GM15510 (cell line): ENCODE measurements around the gene INPP4A.

ENCODE experiments used
- POLR2A ChIP-seq: IDR thresholded peaks from 3 replicates; pipeline ENCODE4 v1.6.1; 2011; ENCODE audit warnings: borderline replicate concordance; ENCODE audit not compliant: insufficient read length; ENCODE audit errors: extremely low read depth

INPP4A gene

DNA sequence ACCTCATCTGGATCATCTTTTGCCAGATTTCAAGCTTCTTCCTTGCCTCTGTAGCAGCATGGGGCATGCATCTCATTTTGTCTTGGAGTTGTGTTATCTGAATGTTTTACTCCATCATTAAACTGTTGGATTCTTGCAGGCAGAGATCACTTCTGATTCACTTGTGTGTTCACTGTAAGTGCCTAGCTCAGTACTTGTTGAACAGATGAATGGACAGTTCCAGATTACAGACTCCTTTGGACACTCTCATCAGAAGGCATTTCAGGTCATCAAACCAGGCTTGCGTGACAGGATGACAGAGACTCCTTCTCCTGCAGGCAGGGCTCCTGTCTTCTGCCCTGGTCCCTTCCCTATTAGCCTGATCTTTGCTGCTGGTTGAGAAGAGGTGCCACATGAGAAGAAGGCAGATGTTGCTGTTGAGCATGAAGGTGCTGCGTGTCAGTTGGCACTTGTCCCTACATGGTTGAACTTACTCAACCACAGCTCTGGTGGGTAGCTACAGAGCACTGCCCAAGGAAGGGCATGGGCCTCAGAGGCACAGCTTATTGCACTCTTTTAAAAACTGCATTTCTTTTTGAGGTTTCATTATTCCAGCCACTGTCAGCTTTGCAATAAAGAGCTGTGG, 58.9 kb downstream of the INPP4A start:
- TF ChIP-seq POLR2A, result no peak

DNA sequence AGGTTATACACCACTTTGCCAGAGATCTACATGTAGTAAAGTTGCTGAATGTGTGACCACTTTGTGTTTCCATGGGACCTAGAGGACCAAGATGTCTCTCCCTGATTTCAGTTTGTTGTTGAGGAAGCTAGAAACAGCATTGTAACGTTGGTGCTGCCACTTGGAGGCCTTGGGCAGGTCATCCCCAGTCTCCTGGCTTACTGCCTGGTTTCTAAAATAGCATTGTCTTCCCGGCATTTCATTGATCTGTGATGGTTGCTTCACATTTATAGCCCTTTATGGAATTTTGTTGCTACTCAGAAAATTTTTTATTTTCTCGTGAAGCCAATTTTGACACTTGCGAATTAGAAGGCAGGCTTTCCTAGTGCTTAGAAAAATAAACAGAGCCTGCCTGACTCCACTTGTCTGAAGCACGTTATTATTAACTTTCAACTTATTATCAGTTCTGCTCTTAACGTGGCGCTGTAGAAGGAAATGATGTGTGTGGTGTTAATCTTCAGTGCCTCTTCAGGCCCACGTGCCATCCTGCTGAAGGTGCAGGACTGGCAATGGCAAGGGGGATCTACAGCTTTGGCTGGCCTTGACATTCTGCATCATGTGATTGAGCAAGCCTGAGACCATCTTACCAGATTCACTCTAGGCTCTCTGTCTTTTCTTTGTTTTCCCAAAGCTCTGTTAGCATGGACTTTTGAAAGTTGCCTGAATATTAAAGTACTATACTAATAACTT, 59.9 kb downstream of the INPP4A start:
- TF ChIP-seq POLR2A, result no peak

- no peak for TF ChIP-seq POLR2A
Observed at GRCh38 chr2:98505311-98505808, 60.7 kb downstream of the INPP4A start.

DNA sequence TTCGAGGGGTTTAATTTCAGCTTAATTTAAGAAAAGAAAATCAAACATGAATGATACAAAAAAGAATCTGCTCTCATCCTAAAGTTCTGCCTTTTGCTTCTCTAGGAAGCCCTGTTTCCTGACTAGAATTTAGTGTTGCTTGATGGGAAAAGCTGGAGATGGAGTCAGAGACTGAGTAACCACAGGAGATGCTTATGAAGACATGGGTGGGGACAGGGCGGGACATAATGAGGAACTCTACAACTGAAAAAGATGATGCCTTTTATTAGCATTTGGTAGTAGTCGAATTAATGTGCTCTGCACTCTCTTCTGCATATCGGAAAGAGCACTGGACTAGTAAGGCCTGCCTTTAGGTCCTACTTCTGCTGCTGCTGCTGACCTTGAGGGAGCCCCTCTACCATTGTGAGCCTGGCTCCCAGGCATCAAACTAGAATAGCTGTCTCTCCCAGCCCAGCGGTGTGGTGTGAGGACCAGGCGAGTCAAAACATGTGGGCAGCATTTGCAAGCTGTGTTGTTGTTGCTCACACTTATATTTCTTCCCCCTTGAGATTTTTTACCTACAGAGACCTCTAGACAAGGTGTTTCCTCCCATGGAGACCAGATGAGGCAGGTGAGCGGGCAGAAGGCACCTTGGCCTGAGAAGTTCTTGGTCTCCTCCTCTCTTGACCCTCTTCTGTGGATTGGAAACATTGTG, 61.5 kb downstream of the INPP4A start:
- TF ChIP-seq POLR2A, result no peak

DNA sequence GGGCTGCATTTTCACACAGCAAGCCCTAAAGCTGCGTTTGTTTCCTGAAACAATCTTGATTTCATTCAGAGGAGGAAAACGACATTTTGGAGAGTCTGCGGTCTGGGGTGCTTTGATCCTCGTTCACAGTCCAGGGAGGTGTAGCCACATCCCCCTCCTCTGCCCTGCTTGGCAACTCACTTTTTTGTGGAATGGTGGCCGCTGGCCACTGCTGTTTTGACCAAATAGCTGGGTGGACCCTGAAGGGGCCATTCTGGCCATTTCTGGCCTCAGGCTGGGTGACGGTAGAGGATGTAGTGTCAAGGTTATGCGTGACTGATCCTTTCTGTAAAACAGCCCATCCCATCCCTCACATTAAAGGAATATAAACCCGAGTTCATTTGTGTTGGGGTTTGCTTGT, 62.2 kb downstream of the INPP4A start:
- TF ChIP-seq POLR2A, result no peak

GRCh38 chr2:98507461-98507860, 62.8 kb downstream of the INPP4A start:
- no peak for TF ChIP-seq POLR2A

GRCh38 chr2:98507891-98508708, 63.4 kb downstream of the INPP4A start:
- TF ChIP-seq POLR2A, result no peak

DNA sequence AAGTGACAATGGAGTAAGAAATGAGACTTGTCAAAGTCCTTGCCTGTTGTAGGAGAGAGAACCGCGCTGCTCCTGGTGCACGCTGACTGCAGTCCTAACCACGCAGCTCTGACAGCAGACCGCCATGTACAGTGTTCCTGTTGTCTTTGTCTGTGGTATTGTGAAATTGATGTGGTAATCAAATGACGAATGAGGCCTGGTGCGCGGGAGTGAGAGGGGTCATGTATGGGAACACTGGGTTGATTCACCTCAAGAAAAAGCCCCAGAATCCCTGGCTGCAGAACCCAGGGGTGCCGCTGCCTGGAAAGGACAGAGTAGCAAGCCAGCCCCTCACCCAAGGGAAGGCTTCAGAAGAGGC, 64.0 kb downstream of the INPP4A start:
- no peak for TF ChIP-seq POLR2A

DNA sequence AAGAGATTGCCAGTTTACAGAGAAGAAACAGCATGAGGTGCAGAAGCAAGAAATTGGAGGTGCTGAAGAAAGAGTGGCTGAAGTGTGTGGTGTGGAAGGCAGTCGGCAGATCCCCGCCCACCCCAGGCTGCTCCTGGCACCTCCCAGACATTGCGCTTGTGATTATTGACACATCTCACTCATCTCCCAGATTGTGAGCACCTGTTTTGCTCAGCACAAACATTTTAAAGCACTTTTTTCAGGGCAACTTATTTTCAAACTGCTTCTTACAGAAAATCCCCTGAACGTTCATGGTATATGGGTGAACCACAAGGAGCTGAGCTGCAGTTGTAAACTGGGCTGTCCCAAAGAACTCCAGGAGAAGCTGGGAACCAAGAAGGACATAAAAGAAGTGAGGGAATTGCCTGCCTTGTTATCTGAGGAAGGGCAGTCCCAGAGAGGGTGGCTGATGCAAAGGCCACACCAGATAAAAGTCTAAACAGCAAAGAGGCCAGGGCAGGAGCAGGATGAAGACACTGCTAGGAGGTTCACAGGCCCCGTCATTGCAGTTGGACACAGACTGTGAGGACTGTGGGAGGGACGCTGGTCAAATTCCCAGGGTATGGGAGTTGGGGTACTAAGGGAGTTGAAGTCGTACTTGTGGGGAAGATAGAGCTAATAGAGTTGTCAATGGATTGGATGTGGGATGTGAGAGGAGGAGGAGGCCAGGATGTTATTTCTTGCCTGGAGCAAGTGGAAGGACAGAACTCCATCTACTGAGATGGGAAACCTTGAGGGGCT, 65.1 kb downstream of the INPP4A start:
- no peak for TF ChIP-seq POLR2A

DNA sequence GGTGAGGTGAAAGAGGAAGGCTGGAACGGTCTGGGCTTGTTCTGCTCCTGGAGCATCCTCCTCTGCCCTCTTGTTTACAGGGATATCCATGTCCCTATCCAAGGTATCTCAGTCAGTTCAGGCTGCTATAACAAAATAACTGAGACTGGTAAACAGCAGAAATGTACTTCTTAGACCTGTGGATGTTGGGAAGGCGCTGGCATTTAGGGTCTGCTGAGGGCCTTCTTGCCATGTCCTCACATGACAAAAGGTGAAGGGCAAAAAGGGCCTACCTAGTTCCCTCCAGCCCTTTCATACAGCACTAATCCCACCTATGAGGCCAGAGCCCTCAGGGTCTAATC, 65.6 kb downstream of the INPP4A start:
- TF ChIP-seq POLR2A, result no peak

DNA sequence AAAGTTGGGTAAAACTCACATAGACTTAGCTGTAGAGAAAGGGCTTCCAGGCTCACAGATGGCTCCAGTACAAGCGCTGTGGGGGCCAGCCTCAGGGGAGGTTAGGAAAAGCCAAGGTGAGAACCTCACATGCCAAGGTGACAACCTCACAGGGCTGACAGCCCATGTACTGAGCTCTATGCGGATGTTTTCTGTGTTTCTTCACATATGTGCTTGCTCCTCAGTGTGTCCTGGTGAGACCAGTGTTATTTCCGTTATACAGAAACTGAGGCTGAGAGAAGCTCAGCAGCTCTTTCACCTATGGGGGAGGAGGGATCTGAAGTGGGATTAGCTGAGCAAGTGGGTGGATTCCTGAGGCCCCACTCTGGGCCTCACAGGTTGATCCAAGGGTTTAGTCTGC, 67.3 kb downstream of the INPP4A start:
- TF ChIP-seq POLR2A, result no peak

- TF ChIP-seq POLR2A, result no peak
Observed at GRCh38 chr2:98512699-98513098, 68.0 kb downstream of the INPP4A start.

GRCh38 chr2:98514096-98514639, 69.5 kb downstream of the INPP4A start:
- TF ChIP-seq POLR2A, result no peak

DNA sequence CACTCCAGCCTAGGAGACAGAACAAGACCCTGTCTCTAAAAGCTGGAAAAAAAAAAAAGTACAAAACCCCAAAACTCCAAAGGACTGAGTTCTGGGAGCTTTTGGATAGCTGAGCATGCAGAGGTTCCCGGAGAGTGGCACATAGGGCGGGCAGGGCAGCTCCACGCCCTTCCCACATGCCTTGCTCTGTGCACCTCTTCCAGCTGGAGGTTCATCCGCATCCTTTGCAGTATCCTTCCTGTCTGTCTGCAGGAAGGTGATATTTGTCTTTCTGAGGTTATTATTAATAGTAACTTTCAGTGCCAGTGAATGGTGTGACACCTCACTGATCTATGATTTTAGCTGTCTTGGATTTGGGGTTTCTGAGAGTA, 70.2 kb downstream of the INPP4A start:
- no peak for TF ChIP-seq POLR2A
